Heart right ventricle (tissue), 16 donors: ENCODE measurements around the gene ACSM4. TPM values are rescaled to one million over a fixed set of nuclear protein-coding genes. Genes with fewer than 3 reads are reported as not detected.
"Not testable (repeated sequence)": the region's sequence is repeated elsewhere in the genome, so short reads cannot be mapped to it uniquely, and the experiment has no call there.

Source experiments
- ATAC-seq, 8 donors: fragments of 200-7000 bp; cut with Tn5 transposase; one replicate each; pipeline ENCODE4 v1.9.1; 2020; ENCODE audit warnings: mild to moderate bottlenecking in 8 of 8, moderate library complexity in 8 of 8, moderate number of reproducible peaks in 1 of 8
- DNase-seq, 2 donors: peaks; one replicate each; pipeline ENCODE4 v3.0.0-alpha.2; 2020
- H3K27ac ChIP-seq, 10 donors: fragments of 200-600 bp; sonication (generic) in 2 of 10; one replicate each; pipeline versions ENCODE4 v1.5.0 to v1.8.0; 2020 to 2022; ENCODE audit warnings: mild to moderate bottlenecking in 3 of 10
- H3K27me3 ChIP-seq, 7 donors: fragments of 200-600 bp; one replicate each; pipeline ENCODE4 v1.8.0; 2021 to 2022; ENCODE audit warnings: mild to moderate bottlenecking in 2 of 7
- H3K36me3 ChIP-seq, 9 donors: fragments of 200-600 bp; sonication (generic) in 1 of 9; one replicate each; pipeline versions ENCODE4 v1.5.0 to v1.8.0; 2020 to 2022; ENCODE audit warnings: mild to moderate bottlenecking in 2 of 9
- H3K4me1 ChIP-seq, 9 donors: fragments of 200-600 bp; sonication (generic) in 1 of 9; one replicate each; pipeline versions ENCODE4 v1.5.0 to v1.8.0; 2020 to 2022; ENCODE audit warnings: mild to moderate bottlenecking in 4 of 9
- H3K4me3 ChIP-seq, 10 donors: fragments of 200-600 bp; sonication (generic) in 2 of 10; one replicate each; pipeline versions ENCODE4 v1.5.0 to v1.8.0; 2020 to 2022; ENCODE audit warnings: mild to moderate bottlenecking in 7 of 10, moderate library complexity in 2 of 10
- H3K9me3 ChIP-seq, 11 donors: fragments of 200-600 bp in 10 of 11; sonication (generic) in 2 of 11; one replicate each; pipeline versions ENCODE4 v1.5.0 to v1.8.0; 2013 to 2022; ENCODE audit warnings: mild to moderate bottlenecking in 2 of 11, control low read depth in 1 of 11, moderate library complexity in 1 of 11
- WGBS, 2 donors: extraction: QIAGEN DNeasy Blood & Tissue Kit; methylation state at CpG; one replicate each; pipeline ENCODE4 v1.1.7; 2013; ENCODE audit warnings: inconsistent platforms in 1 of 2; 5-methylcytosine and 5-hydroxymethylcytosine counted together
- intact Hi-C, 10 donors: fragments of 100-400 bp; cut with DNase I; formaldehyde crosslinking; loops; one replicate each; pipeline versions ENCODE4 v1.11.1 to v1.14.2; 2022
- polyA plus RNA-seq, 2 donors: library from polyadenylated mRNA; stranded (reverse); fragments of 200-250 nt; gene quantifications; one replicate each; pipeline ENCODE4 v1.2.3, GENCODE V29; 2013
- total RNA-seq, 10 donors: library from RNA; stranded (reverse); fragmentation: NEBNext Ultra II Directional in 3 of 10; extraction: Animal tissue kit (Norgen Biotek cat#: 25700) in 3 of 10; gene quantifications; one replicate each; pipeline versions ENCODE4 v1.2.1 to v1.2.4, GENCODE V29; 2021 to 2023
- TF ChIP-seq, protein P1 (sequence below), 9 donors: fragments of 200-600 bp; sonication (generic) in 2 of 9; IDR thresholded peaks; one replicate each; pipeline versions ENCODE4 v1.5.0 to v1.8.0; 2021 to 2022; ENCODE audit warnings: antibody characterized with exemption in 9 of 9, mild to moderate bottlenecking in 5 of 9, moderate library complexity in 1 of 9
- donor health status: Arrhythmogenic right ventricular cardiomyopathy.
- donor health status: ischemic (EF 13 %, LVEDD 7.1; RV severe dilation, severe dysfunction).
- donor health status: healthy with polysubstance abuse.
- donor health status: DM: no; HTN: yes; CAD: no.
- donor health status: DM: no; HTN: no; CAD: no.
- donor health status: ischemic (EF 25% LVEDD 6.9; RV normal size, moderate dysfunction).
- donor health status: ischemic (EF 25% LVEDD 5.7; RV mildly dilated, moderate dysfunction).
- donor health status: healthy.
- donor health status: DM: yes; HTN: yes; CAD: no.
- donor health status: Ischemic cardiomyopathy.
- donor health status: ischemic (EF 35%, LVEDD 5.7; RV mildly dilated, moderate dysfunction).
- donor health status: nonischemic (EF 11% LVEDD 7.7; RV severe dilation, severe dysfunction).
- donor health status: DM: yes; HTN: yes; CAD: no.
- donor health status: PGD.
- donor health status: ischemic (EF 29% LVEDD 5.4; RV normal size, mild dysfunction).
- donor health status: nonischemic (EF 23%, LVEDD 6.1; RV moderate dilation, normal function).

Gene ACSM4
- total and polyA plus RNA-seq, 12 donors: not detected

DNA sequence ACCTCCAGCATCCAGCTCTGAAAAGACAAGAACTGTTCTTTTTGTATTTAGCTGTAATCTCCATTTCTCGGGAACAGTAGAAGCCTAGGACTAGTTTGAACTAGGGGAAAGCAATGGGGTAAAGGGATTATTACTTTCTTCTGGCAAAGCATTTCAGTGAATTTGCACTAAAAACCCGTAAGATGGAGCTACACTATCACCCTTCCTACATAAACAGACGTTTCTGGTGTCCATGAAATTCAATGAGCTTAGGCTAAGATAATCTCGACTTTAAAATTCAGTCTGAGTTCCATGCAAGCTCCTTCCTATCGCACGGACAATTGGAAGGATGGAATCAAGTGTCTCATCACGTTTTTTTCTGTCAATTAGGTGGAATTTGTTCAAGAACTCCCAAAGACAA is 24.0 kb downstream of the ACSM4 start:
- H3K9me3 ChIP-seq: peaks cover 0 to 14% (median 0%) of the 10 kb centered on the region in 11 donors
- ATAC-seq (no peak), DNase-seq (no peak)
- WGBS, 2 donors: 66 to 71% methylated on average over 7 of the region's 7 CpGs
- H3K4me3 ChIP-seq: no peak overlapping the region
- H3K36me3 ChIP-seq: no peaks in the 10 kb centered on the region
- TF ChIP-seq, protein P1, sequence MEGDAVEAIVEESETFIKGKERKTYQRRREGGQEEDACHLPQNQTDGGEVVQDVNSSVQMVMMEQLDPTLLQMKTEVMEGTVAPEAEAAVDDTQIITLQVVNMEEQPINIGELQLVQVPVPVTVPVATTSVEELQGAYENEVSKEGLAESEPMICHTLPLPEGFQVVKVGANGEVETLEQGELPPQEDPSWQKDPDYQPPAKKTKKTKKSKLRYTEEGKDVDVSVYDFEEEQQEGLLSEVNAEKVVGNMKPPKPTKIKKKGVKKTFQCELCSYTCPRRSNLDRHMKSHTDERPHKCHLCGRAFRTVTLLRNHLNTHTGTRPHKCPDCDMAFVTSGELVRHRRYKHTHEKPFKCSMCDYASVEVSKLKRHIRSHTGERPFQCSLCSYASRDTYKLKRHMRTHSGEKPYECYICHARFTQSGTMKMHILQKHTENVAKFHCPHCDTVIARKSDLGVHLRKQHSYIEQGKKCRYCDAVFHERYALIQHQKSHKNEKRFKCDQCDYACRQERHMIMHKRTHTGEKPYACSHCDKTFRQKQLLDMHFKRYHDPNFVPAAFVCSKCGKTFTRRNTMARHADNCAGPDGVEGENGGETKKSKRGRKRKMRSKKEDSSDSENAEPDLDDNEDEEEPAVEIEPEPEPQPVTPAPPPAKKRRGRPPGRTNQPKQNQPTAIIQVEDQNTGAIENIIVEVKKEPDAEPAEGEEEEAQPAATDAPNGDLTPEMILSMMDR (IDR thresholded peaks at IDR 0.05): no peak
- H3K27ac ChIP-seq: no peak overlapping the region
- intact Hi-C loops: no loop called here
- H3K27me3 ChIP-seq: no peaks in the 10 kb centered on the region
- H3K4me1 ChIP-seq: no peaks in the 10 kb centered on the region

DNA sequence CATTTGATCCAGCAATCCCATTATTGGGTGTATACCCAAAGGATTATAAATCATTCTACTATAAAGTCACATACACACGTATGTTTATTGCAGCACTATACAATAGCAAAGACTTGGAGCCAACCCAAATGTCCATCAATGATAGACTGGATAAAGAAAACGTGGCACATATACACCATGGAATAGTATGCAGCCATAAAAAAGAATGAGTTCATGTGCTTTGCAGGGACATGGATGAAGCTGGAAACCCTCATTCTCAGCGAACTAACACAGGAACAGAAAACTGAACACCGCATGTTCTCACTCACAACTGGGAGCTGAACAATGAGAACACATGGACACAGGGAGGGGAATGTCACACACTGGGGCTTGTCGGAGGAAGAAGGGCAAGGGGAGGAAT is 33.9 kb downstream of the ACSM4 start:
- H3K27ac ChIP-seq, DNase-seq, H3K36me3 ChIP-seq, H3K27me3 ChIP-seq, ATAC-seq, H3K4me1 ChIP-seq, intact Hi-C loops, H3K4me3 ChIP-seq: not testable (repeated sequence)
- WGBS, 2 donors: 88 to 92% methylated on average over 5 of the region's 5 CpGs
- peaks cover 0 to 12% (median 0%) of the 10 kb centered on the region in 11 donors for H3K9me3 ChIP-seq

DNA sequence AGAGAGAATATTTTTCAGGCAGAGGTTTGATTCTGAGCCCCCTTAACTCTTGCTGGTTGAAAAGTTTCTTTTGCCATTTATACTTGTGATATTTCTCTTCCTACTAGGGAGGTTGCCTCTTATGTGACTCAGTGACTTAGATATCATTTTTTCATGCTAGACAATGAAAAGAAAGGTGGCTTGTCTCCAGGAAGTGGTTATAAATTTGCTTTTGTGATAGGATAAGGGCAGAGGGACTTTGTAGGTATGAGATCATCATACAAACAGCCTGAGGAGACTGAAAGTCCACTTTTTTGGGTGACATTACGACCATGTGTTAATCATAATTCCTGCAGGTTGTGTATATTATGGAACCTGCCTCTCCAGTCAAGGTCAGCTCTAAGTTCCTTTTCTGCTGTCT is 35.8 kb downstream of the ACSM4 start:
- H3K27ac ChIP-seq: no peak overlapping the region
- intact Hi-C loops: no loop called here

DNA sequence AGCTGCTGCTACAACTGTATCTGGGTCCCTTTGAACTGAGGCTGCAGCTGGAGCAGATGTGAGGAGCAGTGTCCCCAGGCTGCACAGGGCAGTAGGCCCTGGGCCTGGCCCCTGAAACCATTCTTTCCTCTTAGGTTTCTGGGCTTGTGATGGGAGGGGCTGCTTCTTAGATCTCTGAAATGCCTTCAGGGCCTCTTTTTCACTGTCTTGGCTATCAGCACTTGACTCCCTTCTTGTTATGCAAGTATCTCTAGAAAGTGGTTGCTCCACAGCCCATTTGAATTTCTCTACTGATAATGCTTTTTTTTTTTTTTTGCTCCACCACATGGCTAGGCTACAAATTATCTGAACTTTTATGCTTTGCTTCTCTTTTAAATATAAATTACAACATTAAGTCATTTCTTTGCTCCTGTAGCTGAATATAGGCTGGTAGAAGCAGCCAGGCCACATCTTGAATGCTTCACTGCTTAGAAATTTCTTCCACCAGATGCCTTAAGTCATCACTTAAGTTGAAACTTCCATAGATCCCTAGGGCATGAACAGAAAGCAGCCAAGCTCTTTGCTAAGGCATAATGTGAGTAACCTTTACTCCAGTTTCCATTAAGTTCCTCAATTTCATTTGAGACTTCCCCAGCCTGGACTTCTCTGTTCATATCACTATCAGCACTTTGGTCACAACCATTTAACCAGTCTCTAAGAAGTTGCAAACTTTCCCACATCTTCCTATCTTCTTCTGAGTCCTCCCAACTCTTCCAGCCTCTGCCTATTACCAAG is 41.1 kb downstream of the ACSM4 start:
- H3K27ac ChIP-seq: peak overlapping the region in 1 of 10 donors; percentile 15
- DNase-seq (no peak), ATAC-seq (no peak)
- H3K36me3 ChIP-seq: no peaks in the 10 kb centered on the region
- intact Hi-C loops: no loop called here
- peaks cover 0 to 24% (median 2%) of the 10 kb centered on the region in 11 donors for H3K9me3 ChIP-seq
- H3K4me1 ChIP-seq: peaks cover 0 to 27% (median 0%) of the 10 kb centered on the region in 9 donors
- TF ChIP-seq, protein P1 (IDR thresholded peaks at IDR 0.05): no peak
- H3K4me3 ChIP-seq: no peak overlapping the region
- no peaks in the 10 kb centered on the region for H3K27me3 ChIP-seq

More for the DNA sequence above, 35.8 kb downstream of the ACSM4 start:
- Histone ChIP-seq H3K4me1 (peaks cover 0 to 3% (median 0%) of the 10 kb centered on the region in 9 donors), H3K4me3 (no peak overlapping the region), H3K9me3 (peaks cover 0 to 28% (median 1%) of the 10 kb centered on the region in 11 donors), H3K27me3 (no peaks in the 10 kb centered on the region), H3K36me3 (no peaks in the 10 kb centered on the region)
- WGBS, 2 donors: 73 to 79% methylated on average over 1 of the region's 1 CpG
- ATAC-seq: no peak
- no peak for DNase-seq
- TF ChIP-seq, protein P1 (IDR thresholded peaks at IDR 0.05): no peak
